HG03175 (cell line): ENCODE measurements around the gene KRT27.
"Not testable (repeated sequence)": the region's sequence is repeated elsewhere in the genome, so short reads cannot be mapped to it uniquely, and the experiment has no call there.

Experiments used
- ATAC-seq: cut with Tn5 transposase; IDR thresholded peaks from one replicate; pipeline ENCODE4 v1.9.1; 2021; ENCODE audit warnings: mild to moderate bottlenecking, moderate library complexity; ENCODE audit not compliant: unreplicated experiment

Gene KRT27

DNA sequence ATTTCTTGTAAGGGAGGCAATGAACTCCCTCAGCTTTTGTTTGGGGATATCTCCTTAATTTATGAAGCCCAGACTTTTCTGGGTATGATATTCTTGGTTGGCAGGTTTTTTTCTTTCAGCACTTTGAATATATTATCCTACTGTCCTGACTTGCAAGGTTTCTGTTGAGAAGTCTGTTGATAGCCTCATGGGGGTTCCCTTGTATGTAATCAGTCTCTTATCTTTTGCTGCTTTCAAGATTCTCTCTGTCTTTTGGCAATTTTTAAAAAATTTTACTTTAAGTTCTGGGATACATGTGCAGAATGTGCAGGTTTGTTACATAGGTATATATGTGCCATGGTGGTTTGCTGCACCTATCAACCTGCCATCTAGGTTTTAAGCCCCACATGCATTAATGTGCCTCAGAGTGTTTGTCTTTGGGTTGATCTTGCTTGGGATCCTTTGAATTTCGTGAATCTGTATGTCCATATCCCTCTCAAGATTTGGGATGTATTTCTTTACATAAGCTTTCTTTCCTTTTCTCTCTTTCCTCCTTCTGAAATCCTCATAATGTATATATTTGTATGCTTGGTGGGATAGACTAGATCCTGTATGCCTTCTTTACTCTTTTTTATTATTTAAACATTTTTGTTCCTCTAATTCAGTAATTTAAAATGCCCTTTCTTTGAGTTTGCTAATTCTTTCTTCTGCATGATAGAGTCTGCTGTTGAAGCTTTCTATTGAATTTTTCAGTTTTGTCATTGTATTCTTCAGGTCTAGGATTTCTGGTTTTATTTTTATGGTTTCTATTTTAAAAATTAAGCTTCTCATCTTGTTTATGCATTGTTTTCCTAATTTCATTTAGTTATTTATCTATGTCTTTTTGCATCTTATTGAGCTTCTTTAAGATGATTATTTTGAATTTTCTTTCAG is 22.0 kb downstream of the KRT27 start:
- ATAC-seq: no peak

DNA sequence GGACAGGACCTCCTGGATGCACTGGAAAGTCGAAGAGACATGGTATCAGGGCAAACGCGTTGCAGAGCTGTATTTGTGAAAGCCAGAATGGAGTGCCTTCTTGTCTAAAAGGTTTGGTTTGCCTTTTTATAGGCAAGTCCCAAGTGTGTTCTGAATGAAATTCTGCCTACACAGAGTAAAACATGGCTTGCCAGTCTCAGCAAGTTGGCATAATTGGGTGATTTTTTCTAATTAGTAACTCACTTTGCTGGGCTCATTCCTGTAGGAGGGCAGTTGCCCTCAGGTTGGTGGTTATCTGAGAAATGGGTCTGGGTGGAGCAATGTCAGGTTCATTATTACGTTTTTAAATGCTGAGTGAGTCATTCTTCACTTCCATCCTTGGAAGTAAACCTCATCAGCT is 27.1 kb downstream of the KRT27 start, which contains the start of gene KRT25:
Gene KRT25 (minus strand): TSS at position 101 of the 400 bp plus-strand sequence. CDS start 60 bp downstream, at position 41.
- no peak for ATAC-seq

DNA sequence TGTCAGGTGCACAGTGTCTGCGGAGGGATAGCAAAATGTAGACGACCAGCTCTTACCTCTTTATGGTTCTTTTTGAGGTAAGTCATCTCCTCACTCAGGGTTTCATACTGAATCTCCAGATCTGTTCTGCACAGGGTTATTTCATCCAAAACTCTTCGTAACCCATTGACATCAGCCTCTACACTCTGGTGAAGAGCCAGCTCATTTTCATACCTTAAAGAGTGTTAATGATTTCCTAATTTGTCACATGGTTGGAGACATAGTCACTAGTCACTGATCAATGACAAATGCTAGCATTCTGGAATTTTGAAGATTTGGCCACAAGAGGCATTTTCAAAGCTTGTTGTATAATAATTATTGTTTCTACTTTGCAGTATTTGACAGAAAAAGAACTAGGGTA is 28.5 kb downstream of the KRT27 start:
- no peak for ATAC-seq

DNA sequence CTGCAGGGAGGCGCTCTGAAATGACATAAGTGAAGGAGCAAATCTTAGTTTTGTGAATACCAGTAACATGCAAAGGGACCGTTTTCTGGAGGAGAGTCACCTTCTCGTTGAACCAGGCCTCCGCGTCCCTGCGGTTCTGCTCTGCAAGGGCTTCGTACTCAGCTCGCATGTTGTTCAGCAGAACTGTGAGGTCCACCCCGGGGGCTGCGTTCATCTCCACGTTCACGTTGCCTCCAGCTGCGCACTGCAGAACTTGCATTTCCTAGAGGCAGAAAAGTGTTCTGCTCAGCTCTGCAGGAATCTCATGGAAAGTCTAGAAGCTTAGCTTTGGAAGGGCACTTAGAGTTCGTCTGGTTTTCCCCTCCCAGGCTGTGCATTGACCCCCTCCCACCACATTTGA is 31.3 kb downstream of the KRT27 start:
- no peak for ATAC-seq

DNA sequence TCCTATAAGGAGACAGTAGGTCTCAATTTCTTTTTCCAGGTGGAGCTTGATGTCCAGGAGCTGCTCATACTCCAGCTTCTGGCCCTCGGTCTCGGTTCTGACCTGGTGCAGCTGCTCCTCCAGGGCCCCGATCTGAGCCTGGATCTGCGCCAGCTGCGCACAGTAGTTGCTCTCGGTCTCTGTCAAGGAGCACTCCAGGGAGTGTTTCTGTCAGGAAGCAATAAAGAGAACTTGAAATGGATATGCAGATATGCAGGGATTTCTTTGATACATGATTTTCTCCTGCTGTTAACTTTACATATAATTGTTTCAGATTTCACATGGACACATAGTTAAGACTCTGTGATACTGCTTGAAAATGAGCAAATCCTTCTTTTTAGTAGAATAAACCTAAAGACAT is 32.0 kb downstream of the KRT27 start:
- ATAC-seq: no peak

DNA sequence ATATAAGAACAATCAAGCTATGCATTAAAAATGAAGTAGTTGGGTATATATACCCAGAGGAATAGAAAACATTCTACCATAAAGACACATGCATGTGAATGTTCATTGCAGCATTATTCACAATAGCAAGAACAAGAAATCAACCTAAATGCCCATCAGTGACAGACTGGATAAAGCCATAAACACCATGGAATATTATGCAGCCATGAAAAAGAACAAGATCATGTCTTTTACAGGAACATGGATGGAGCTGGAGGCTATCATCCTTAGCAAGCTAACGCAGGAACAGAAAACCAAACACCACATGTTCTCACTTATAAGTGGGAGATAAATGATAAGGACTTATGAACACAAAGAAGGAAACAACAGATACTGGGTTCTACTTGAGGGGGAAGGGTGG is 33.7 kb downstream of the KRT27 start:
- not testable (repeated sequence) for ATAC-seq

DNA sequence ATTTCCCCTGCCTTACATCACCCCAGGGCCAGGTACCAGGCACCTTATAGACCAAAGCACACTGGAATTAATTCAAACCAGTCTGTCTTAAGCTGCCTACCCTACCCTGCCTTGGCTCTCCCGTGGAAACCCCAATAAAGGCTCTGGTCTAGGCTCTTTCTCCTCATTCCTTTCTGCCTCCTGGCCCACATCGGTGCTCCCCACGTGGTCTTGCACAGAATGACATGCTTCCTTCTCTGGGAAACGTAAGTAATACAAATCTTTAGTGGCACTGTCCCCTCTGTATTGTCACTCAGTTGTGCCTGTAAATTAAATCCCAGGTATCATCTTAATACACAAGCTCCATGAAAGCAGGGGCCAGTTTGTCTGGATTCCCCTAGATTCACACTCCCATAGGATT is 43.8 kb downstream of the KRT27 start:
- no peak for ATAC-seq

DNA sequence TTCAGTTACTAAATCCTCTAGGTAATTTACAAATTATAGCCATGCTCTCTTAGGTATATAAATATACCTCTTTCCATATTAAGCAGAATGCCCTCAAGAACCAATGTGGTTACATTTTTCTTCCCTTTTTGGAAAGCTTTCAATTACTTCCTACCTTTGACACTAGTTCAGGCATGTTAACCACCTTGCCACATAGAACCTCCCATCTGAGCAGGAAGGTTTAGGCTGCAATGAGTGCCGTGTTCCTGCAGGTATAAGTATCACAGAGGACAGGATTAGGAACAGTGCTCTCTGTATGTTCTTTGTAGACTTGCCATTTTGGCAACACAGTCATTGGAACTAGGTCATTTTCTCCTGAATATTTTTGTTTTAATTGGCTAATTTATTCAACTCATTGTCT is 47.3 kb downstream of the KRT27 start:
- ATAC-seq: no peak

DNA sequence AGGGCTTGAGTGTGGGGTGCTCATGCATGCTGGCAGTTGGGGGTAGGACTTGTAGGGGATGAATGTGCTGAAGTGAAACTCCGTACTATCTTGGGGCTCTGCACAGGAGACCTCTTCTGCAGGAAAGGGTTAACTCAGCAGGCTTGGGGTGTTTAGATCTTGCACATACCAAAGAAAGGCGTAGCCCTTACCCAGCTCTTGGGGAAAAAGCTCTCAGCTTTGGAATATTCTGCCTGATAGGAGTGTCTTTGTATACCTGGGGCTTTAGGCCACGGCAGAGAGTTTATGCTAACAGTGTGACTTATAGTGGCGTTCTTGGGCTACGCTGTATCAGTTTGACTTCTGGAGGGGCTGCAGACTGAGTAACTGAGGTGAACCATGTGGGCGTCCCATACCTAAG is 48.3 kb downstream of the KRT27 start:
- ATAC-seq: no peak

DNA sequence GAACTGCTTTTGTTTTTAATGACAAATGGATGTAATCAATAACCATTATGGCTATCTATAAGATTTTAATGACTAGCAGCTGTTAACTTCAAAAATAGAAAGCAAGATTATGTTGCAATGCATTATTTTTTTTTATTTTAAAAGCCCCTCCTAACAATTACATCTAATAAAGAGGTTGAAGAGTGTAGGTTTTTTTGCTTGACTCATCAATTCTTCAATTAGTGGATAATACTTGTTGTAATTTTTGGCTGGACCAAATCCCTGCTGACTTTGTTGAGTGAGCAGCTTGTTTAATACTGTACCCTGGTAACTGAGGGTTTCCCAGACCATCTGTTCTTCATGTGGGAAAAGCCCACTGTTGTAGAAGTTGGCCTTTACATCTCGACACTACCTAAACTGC is 51.4 kb downstream of the KRT27 start:
- ATAC-seq: no peak

DNA sequence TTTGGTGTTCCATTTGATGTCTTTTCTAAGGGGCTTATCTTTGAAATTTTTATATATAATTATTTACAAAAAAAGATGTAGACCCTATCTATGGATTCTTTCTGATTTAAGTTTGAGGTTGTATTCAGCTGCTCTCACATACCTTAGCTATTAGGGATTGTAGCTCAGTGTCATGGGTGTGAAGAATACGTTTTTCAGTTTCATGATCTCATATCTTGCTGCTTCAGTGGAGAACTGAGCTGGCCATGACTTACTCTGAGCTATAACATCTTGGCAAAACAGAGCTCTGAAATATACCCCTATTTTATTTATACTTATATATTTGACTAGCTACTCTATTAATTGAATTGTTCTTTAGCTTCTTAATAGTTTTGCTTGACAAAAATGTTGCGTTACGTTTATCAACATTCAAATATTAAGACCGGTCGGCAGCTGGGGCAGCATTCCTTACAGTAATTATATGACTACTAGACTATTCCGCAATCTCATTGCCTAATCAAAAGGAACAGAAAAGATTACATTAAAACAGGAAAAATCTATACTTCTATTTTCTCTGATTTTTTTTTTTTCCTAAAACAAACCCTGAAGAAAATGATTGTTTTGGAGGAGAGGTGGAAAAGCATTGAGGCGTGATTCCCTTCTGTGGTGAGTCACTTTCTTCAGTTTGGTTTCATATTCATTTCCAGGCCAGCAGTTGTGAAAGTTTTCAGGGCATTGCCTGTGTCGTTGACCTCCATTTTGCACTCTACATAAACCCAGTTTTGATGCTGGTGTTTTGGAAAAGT is 54.7 kb downstream of the KRT27 start:
- no peak for ATAC-seq

DNA sequence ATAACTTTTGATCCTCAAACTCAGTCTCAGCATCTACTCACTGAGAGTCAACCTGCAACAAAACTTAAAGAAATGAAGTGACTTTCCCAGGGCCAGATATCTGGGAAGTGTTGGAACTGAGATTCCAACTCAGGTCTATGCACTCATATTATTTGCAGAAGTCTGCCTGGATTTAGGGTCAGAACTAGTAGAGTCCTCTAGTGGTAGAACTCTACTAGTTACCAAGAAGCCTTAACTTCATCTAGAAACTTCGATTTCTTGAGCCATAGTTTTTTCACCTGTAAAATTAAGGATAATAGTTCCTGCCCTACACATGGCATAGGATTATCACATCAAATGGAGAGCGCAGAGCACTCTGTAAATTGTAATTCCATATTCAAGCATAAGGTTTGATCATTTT is 55.4 kb downstream of the KRT27 start:
- no peak for ATAC-seq
